ENCODE results near the gene LHFPL2. TPM values are rescaled to one million over a fixed set of nuclear protein-coding genes. Genes with fewer than 3 reads are reported as not detected.

LHFPL2 gene
- total RNA-seq, 1 experiment from 2014 or later, result 17.9 TPM

- BruUV-seq (replicated peaks), result no TSS peak
- ATAC-seq, result no peak
- H4K20me1 ChIP-seq (ENCODE audit: insufficient read depth), result no peaks in the 10 kb centered on the region
- H3K36me3 ChIP-seq (ENCODE audit: control insufficient read depth in 1 of 2, insufficient read depth in 2 of 2, low read length in 2 of 2), result no peaks in the 10 kb centered on the region
- H3K27ac ChIP-seq (ENCODE audit: low read depth, low read length), result no peak overlapping the region
- intact Hi-C loops (cut with micrococcal nuclease), result no loop called here
- H3K4me2 ChIP-seq (ENCODE audit: low read length), result no peak overlapping the region
- no peaks in the 10 kb centered on the region for H3K79me2 ChIP-seq (ENCODE audit: insufficient read depth, low read length)
- H3K9ac ChIP-seq (ENCODE audit: low read length), result no peak overlapping the region
- H2AFZ ChIP-seq (ENCODE audit: low read depth, low read length, poor library complexity, severe bottlenecking), result no peak overlapping the region
- no peak for TF ChIP-seq ATF3 (IDR thresholded peaks at IDR 0.05)
- TF ChIP-seq, protein P1, sequence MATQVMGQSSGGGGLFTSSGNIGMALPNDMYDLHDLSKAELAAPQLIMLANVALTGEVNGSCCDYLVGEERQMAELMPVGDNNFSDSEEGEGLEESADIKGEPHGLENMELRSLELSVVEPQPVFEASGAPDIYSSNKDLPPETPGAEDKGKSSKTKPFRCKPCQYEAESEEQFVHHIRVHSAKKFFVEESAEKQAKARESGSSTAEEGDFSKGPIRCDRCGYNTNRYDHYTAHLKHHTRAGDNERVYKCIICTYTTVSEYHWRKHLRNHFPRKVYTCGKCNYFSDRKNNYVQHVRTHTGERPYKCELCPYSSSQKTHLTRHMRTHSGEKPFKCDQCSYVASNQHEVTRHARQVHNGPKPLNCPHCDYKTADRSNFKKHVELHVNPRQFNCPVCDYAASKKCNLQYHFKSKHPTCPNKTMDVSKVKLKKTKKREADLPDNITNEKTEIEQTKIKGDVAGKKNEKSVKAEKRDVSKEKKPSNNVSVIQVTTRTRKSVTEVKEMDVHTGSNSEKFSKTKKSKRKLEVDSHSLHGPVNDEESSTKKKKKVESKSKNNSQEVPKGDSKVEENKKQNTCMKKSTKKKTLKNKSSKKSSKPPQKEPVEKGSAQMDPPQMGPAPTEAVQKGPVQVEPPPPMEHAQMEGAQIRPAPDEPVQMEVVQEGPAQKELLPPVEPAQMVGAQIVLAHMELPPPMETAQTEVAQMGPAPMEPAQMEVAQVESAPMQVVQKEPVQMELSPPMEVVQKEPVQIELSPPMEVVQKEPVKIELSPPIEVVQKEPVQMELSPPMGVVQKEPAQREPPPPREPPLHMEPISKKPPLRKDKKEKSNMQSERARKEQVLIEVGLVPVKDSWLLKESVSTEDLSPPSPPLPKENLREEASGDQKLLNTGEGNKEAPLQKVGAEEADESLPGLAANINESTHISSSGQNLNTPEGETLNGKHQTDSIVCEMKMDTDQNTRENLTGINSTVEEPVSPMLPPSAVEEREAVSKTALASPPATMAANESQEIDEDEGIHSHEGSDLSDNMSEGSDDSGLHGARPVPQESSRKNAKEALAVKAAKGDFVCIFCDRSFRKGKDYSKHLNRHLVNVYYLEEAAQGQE (IDR thresholded peaks at IDR 0.05; ENCODE audit: low read depth), result no peak
- no peak for TF ChIP-seq EGR1 (IDR thresholded peaks at IDR 0.05; ENCODE audit: low read depth)
- no peak for TF ChIP-seq EZH2phosphoT487 (IDR thresholded peaks at IDR 0.05; ENCODE audit: borderline replicate concordance)
- no peak for TF ChIP-seq CEBPB (IDR thresholded peaks at IDR 0.05; ENCODE audit: low read depth)
- no peak for TF ChIP-seq RAD21 (IDR thresholded peaks at IDR 0.05; ENCODE audit: low read depth)
- TF ChIP-seq, protein P2, sequence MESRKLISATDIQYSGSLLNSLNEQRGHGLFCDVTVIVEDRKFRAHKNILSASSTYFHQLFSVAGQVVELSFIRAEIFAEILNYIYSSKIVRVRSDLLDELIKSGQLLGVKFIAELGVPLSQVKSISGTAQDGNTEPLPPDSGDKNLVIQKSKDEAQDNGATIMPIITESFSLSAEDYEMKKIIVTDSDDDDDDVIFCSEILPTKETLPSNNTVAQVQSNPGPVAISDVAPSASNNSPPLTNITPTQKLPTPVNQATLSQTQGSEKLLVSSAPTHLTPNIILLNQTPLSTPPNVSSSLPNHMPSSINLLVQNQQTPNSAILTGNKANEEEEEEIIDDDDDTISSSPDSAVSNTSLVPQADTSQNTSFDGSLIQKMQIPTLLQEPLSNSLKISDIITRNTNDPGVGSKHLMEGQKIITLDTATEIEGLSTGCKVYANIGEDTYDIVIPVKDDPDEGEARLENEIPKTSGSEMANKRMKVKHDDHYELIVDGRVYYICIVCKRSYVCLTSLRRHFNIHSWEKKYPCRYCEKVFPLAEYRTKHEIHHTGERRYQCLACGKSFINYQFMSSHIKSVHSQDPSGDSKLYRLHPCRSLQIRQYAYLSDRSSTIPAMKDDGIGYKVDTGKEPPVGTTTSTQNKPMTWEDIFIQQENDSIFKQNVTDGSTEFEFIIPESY (IDR thresholded peaks at IDR 0.05; ENCODE audit: extremely low read depth, insufficient replicate concordance, low read length), result no peak
- no peak for TF ChIP-seq SIN3A (IDR thresholded peaks at IDR 0.05; ENCODE audit: low read depth)
- TF ChIP-seq JUND (IDR thresholded peaks at IDR 0.05), result no peak
- no peak for TF ChIP-seq POLR2AphosphoS5 (IDR thresholded peaks at IDR 0.05; ENCODE audit: low read depth, low read length)
- no peak for TF ChIP-seq ZNF274 (IDR thresholded peaks at IDR 0.05; ENCODE audit: low read depth, low read length)
- TF ChIP-seq SP1 (IDR thresholded peaks at IDR 0.05; ENCODE audit: low read depth), result no peak
- TF ChIP-seq TCF7L2 (IDR thresholded peaks at IDR 0.05; ENCODE audit: borderline replicate concordance, extremely low read depth, insufficient read depth, insufficient read length), result no peak
- no peak for TF ChIP-seq SRF (IDR thresholded peaks at IDR 0.05; ENCODE audit: low read depth)
- no peak for TF ChIP-seq POLR2A (IDR thresholded peaks at IDR 0.05; ENCODE audit: borderline replicate concordance, extremely low read depth, insufficient read depth, insufficient read length)
- TF ChIP-seq ELF1 (IDR thresholded peaks at IDR 0.05; ENCODE audit: borderline replicate concordance, low read depth), result no peak
- TF ChIP-seq, protein P3, sequence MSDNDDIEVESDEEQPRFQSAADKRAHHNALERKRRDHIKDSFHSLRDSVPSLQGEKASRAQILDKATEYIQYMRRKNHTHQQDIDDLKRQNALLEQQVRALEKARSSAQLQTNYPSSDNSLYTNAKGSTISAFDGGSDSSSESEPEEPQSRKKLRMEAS (IDR thresholded peaks at IDR 0.05), result no peak
- CTCF ChIA-PET, result no interaction called here
- no peaks in the 10 kb centered on the region for H3K27me3 ChIP-seq (ENCODE audit: insufficient read depth, low read length)
- H3K9me2 ChIP-seq (ENCODE audit: insufficient read depth), result no peaks in the 10 kb centered on the region
- RAD21 ChIA-PET (ENCODE audit: low non-redundant PET in 1 of 2, low total read pairs in 2 of 2, uncharacterized antibody in 2 of 2, unreplicated experiment in 2 of 2), result no interaction called here
- H3K9me3 ChIP-seq (ENCODE audit: control insufficient read depth in 1 of 2, insufficient read depth in 1 of 2, low read depth in 1 of 2, low read length in 2 of 2), result no peaks in the 10 kb centered on the region
- no peak overlapping the region for H3K4me3 ChIP-seq (replicated peaks in 1 of 2; ENCODE audit: low read depth in 1 of 2, low read length in 2 of 2)
- POLR2A ChIA-PET, result no interaction called here
- DNase-seq (ENCODE audit: low read depth, low spot score), result no peak
- no peaks in the 10 kb centered on the region for H3K4me1 ChIP-seq (ENCODE audit: control insufficient read depth in 1 of 2, insufficient read depth in 2 of 2, low read length in 2 of 2)
Measured at GRCh38 chr5:78660401-78660800, 11.8 kb upstream of the LHFPL2 start.
